HEK293 (cell line): ENCODE measurements around the gene RPS10.

Experiments used
- EGR2 ChIP-seq: fragments of 450-650 bp; formaldehyde crosslinking; IDR thresholded peaks from 2 replicates; pipeline ENCODE4 v1.5.1; 2016; ENCODE audit warnings: low read depth, missing biosample characterization, missing genetic modification characterization
- FEZF1 ChIP-seq: fragments of 450-650 bp; formaldehyde crosslinking; IDR thresholded peaks from 2 replicates; pipeline ENCODE4 v1.5.1; 2016; ENCODE audit warnings: missing biosample characterization, missing genetic modification characterization
- GLIS2 ChIP-seq: fragments of 450-650 bp; formaldehyde crosslinking; IDR thresholded peaks from 2 replicates; pipeline ENCODE4 v1.5.1; 2016; ENCODE audit warnings: missing biosample characterization, missing genetic modification characterization
- KLF1 ChIP-seq: fragments of 450-650 bp; formaldehyde crosslinking; IDR thresholded peaks from 2 replicates; pipeline ENCODE4 v1.5.1; 2016; ENCODE audit warnings: missing biosample characterization, missing genetic modification characterization
- KLF8 ChIP-seq: fragments of 450-650 bp; formaldehyde crosslinking; IDR thresholded peaks from 2 replicates; pipeline ENCODE4 v1.5.1; 2016; ENCODE audit warnings: missing biosample characterization, missing genetic modification characterization
- KLF9 ChIP-seq: fragments of 450-650 bp; formaldehyde crosslinking; IDR thresholded peaks from 2 replicates; pipeline ENCODE4 v1.5.1; 2016; ENCODE audit warnings: missing biosample characterization, missing genetic modification characterization, low read depth
- MZF1 ChIP-seq: fragments of 450-650 bp; formaldehyde crosslinking; IDR thresholded peaks from 2 replicates; pipeline ENCODE4 v1.5.1; 2017; ENCODE audit warnings: missing biosample characterization, missing genetic modification characterization, borderline replicate concordance
- PRDM2 ChIP-seq: fragments of 450-650 bp; formaldehyde crosslinking; IDR thresholded peaks from 2 replicates; pipeline ENCODE4 v1.5.1; 2016; ENCODE audit warnings: missing biosample characterization, missing genetic modification characterization, borderline replicate concordance
- REPIN1 ChIP-seq: fragments of 450-650 bp; formaldehyde crosslinking; IDR thresholded peaks from 2 replicates; pipeline ENCODE4 v1.5.1; 2017; ENCODE audit warnings: missing biosample characterization, missing genetic modification characterization, low read depth
- SCRT1 ChIP-seq: fragments of 450-650 bp; formaldehyde crosslinking; IDR thresholded peaks from 2 replicates; pipeline ENCODE4 v1.5.1; 2016; ENCODE audit warnings: missing biosample characterization, missing genetic modification characterization, borderline replicate concordance
- YY2 ChIP-seq: fragments of 450-650 bp; formaldehyde crosslinking; IDR thresholded peaks from 2 replicates; pipeline ENCODE4 v1.5.1; 2016; ENCODE audit warnings: missing biosample characterization, missing genetic modification characterization
- ZBTB1 ChIP-seq: fragments of 450-650 bp; formaldehyde crosslinking; IDR thresholded peaks from 2 replicates; pipeline ENCODE4 v1.5.1; 2016; ENCODE audit warnings: missing biosample characterization, missing genetic modification characterization
- ZBTB17 ChIP-seq: fragments of 450-650 bp; formaldehyde crosslinking; IDR thresholded peaks from 2 replicates; pipeline ENCODE4 v1.5.1; 2016; ENCODE audit warnings: missing biosample characterization, missing genetic modification characterization
- ZIC2 ChIP-seq: fragments of 450-650 bp; formaldehyde crosslinking; IDR thresholded peaks from 2 replicates; pipeline ENCODE4 v1.5.1; 2016; ENCODE audit warnings: missing biosample characterization, missing genetic modification characterization
- ZNF121 ChIP-seq: fragments of 450-650 bp; formaldehyde crosslinking; IDR thresholded peaks from 2 replicates; pipeline ENCODE4 v1.5.1; 2016; ENCODE audit warnings: missing biosample characterization, missing genetic modification characterization
- ZNF133 ChIP-seq: fragments of 450-650 bp; formaldehyde crosslinking; IDR thresholded peaks from 2 replicates; pipeline ENCODE4 v1.5.1; 2016; ENCODE audit warnings: missing biosample characterization, missing genetic modification characterization
- ZNF138 ChIP-seq: fragments of 450-650 bp; formaldehyde crosslinking; IDR thresholded peaks from 2 replicates; pipeline ENCODE4 v1.5.1; 2016; ENCODE audit warnings: missing biosample characterization, missing genetic modification characterization, borderline replicate concordance
- ZNF146 ChIP-seq: fragments of 450-650 bp; formaldehyde crosslinking; IDR thresholded peaks from 2 replicates; pipeline ENCODE4 v1.5.1; 2016; ENCODE audit warnings: missing biosample characterization, missing genetic modification characterization
- ZNF157 ChIP-seq: fragments of 450-650 bp; formaldehyde crosslinking; IDR thresholded peaks from 2 replicates; pipeline ENCODE4 v1.5.1; 2016; ENCODE audit warnings: missing biosample characterization, missing genetic modification characterization
- ZNF184 ChIP-seq: fragments of 450-650 bp; IDR thresholded peaks from 2 replicates; pipeline ENCODE4 v1.5.1; 2018; ENCODE audit warnings: missing biosample characterization, mild to moderate bottlenecking, missing genetic modification characterization
- ZNF214 ChIP-seq: fragments of 450-650 bp; formaldehyde crosslinking; IDR thresholded peaks from 2 replicates; pipeline ENCODE4 v1.5.1; 2017; ENCODE audit warnings: missing biosample characterization, mild to moderate bottlenecking, missing genetic modification characterization, borderline replicate concordance
- ZNF24 ChIP-seq: fragments of 450-650 bp; formaldehyde crosslinking; IDR thresholded peaks from 2 replicates; pipeline ENCODE4 v1.5.1; 2016; ENCODE audit warnings: missing biosample characterization, missing genetic modification characterization
- ZNF266 ChIP-seq: fragments of 450-650 bp; formaldehyde crosslinking; IDR thresholded peaks from 2 replicates; pipeline ENCODE4 v1.5.1; 2016; ENCODE audit warnings: missing biosample characterization, missing genetic modification characterization, low read depth
- ZNF274 ChIP-seq, 2 experiments: fragments of 200-500 bp in 1 of 2; fragments of 450-650 bp in 1 of 2; sonication (Bioruptor generic) in 1 of 2; formaldehyde crosslinking in 1 of 2; IDR thresholded peaks; 2 replicates each; pipeline versions ENCODE4 v1.5.1 to v1.6.1; 2014 to 2016; ENCODE audit warnings: borderline replicate concordance in 1 of 2, inconsistent platforms in 1 of 2, low read length in 1 of 2, missing biosample characterization in 1 of 2, missing genetic modification characterization in 1 of 2
- ZNF350 ChIP-seq: fragments of 450-650 bp; formaldehyde crosslinking; IDR thresholded peaks from 2 replicates; pipeline ENCODE4 v1.5.0; 2017; ENCODE audit warnings: missing biosample characterization, mild to moderate bottlenecking, missing genetic modification characterization
- ZNF529 ChIP-seq: fragments of 450-650 bp; formaldehyde crosslinking; IDR thresholded peaks from 2 replicates; pipeline ENCODE4 v1.5.1; 2017; ENCODE audit warnings: missing genetic modification characterization, missing biosample characterization; ENCODE audit not compliant: insufficient replicate concordance
- ZNF544 ChIP-seq: fragments of 450-650 bp; formaldehyde crosslinking; IDR thresholded peaks from 2 replicates; pipeline ENCODE4 v1.5.0; 2017; ENCODE audit warnings: missing biosample characterization, missing genetic modification characterization
- ZNF571 ChIP-seq: fragments of 450-650 bp; formaldehyde crosslinking; IDR thresholded peaks from 2 replicates; pipeline ENCODE4 v1.5.0; 2017; ENCODE audit warnings: missing biosample characterization, missing genetic modification characterization
- ZNF600 ChIP-seq: fragments of 450-650 bp; formaldehyde crosslinking; IDR thresholded peaks from 2 replicates; pipeline ENCODE4 v1.5.1; 2016; ENCODE audit warnings: missing biosample characterization, missing genetic modification characterization
- ZNF654 ChIP-seq: fragments of 450-650 bp; formaldehyde crosslinking; IDR thresholded peaks from 2 replicates; pipeline ENCODE4 v1.5.1; 2016; ENCODE audit warnings: low read depth, missing biosample characterization, missing genetic modification characterization
- ZNF670 ChIP-seq: fragments of 450-650 bp; formaldehyde crosslinking; IDR thresholded peaks from 2 replicates; pipeline ENCODE4 v1.5.1; 2016; ENCODE audit warnings: missing biosample characterization, missing genetic modification characterization, low read depth
- ZNF677 ChIP-seq: fragments of 450-650 bp; IDR thresholded peaks from 2 replicates; pipeline ENCODE4 v1.5.0; 2018; ENCODE audit warnings: missing biosample characterization, mild to moderate bottlenecking, missing genetic modification characterization, moderate library complexity
- ZNF776 ChIP-seq: fragments of 450-650 bp; formaldehyde crosslinking; IDR thresholded peaks from 2 replicates; pipeline ENCODE4 v1.5.0; 2017; ENCODE audit warnings: missing biosample characterization, missing genetic modification characterization, borderline replicate concordance
- ZNF785 ChIP-seq: fragments of 450-650 bp; formaldehyde crosslinking; IDR thresholded peaks from 2 replicates; pipeline ENCODE4 v1.5.1; 2016; ENCODE audit warnings: missing biosample characterization, missing genetic modification characterization
- ZNF792 ChIP-seq: fragments of 450-650 bp; formaldehyde crosslinking; IDR thresholded peaks from 2 replicates; pipeline ENCODE4 v1.5.1; 2016; ENCODE audit warnings: missing biosample characterization, missing genetic modification characterization
- ZSCAN30 ChIP-seq: fragments of 450-650 bp; IDR thresholded peaks from 2 replicates; pipeline ENCODE4 v1.5.1; 2018; ENCODE audit warnings: missing biosample characterization, mild to moderate bottlenecking, missing genetic modification characterization, moderate library complexity

RPS10 gene

GRCh38 chr6:34392497-34393190, 33.2 kb downstream of the RPS10 start, which contains the start of gene NUDT3 (continued):
- peak; percentile 93 for TF ChIP-seq ZBTB17 (tag by site-specific recombination)
- TF ChIP-seq EGR2: peak; percentile 94
- TF ChIP-seq ZNF792: no peak; the same call in 1 of the 2 replicates
- TF ChIP-seq KLF1 (tag by site-specific recombination): no peak; the same call in 1 of the 2 replicates
- no peak for TF ChIP-seq ZNF121
- no peak for TF ChIP-seq ZNF157 (tag by site-specific recombination)
- peak; percentile 30; the same call in 1 of the 2 replicates for TF ChIP-seq YY2
- no peak for TF ChIP-seq ZNF544
- TF ChIP-seq ZNF184 (tag by site-specific recombination): no peak
- TF ChIP-seq ZNF274 (IDR thresholded peaks at IDR 0.05; ENCODE audit: low read length): no peak
- TF ChIP-seq ZNF274 (tag by site-specific recombination; IDR thresholded peaks at IDR 0.05; ENCODE audit: borderline replicate concordance): no peak
- TF ChIP-seq ZNF785: no peak
- TF ChIP-seq ZNF350: no peak
- TF ChIP-seq ZNF266 (tag by site-specific recombination): no peak
- peak; percentile 63; the same call in 1 of the 2 replicates for TF ChIP-seq REPIN1 (tag by site-specific recombination)
- no peak for TF ChIP-seq PRDM2
- TF ChIP-seq GLIS2: peak; percentile 59
- TF ChIP-seq ZNF776 (tag by site-specific recombination): no peak
- peak; percentile 81 for TF ChIP-seq ZNF600
- TF ChIP-seq SCRT1 (tag by site-specific recombination): no peak
- TF ChIP-seq ZNF529: no peak
- 0 out of 2 replicates have a peak, but pooled peaks have one; percentile 7 for TF ChIP-seq ZSCAN30 (tag by site-specific recombination)
- no peak for TF ChIP-seq ZBTB1 (tag by site-specific recombination)
- peak; percentile 46; the same call in 1 of the 2 replicates for TF ChIP-seq ZNF24
- TF ChIP-seq KLF9: no peak
- TF ChIP-seq ZNF654 (tag by site-specific recombination): peak; percentile 23
- TF ChIP-seq ZNF133 (tag by site-specific recombination): no peak
- TF ChIP-seq ZNF138 (tag by site-specific recombination): no peak
- TF ChIP-seq ZNF214 (tag by site-specific recombination): no peak
- peak; percentile 96 for TF ChIP-seq ZNF677 (tag by site-specific recombination)
- TF ChIP-seq ZIC2 (tag by site-specific recombination): no peak; the same call in 1 of the 2 replicates
- TF ChIP-seq ZNF571 (tag by site-specific recombination): no peak
- no peak; the same call in 1 of the 2 replicates for TF ChIP-seq FEZF1 (tag by site-specific recombination)
- peak; percentile 36; the same call in 1 of the 2 replicates for TF ChIP-seq KLF8 (tag by site-specific recombination)
- TF ChIP-seq ZNF670 (tag by site-specific recombination): no peak
- peak; percentile 94 for TF ChIP-seq MZF1
- no peak for TF ChIP-seq ZNF146 (tag by site-specific recombination)
